ENCODE data around the gene LRRC23. TPM values are rescaled to one million over a fixed set of nuclear protein-coding genes. Genes with fewer than 3 reads are reported as not detected.
"Not testable (repeated sequence)": the region's sequence is repeated elsewhere in the genome, so short reads cannot be mapped to it uniquely, and the experiment has no call there.

LRRC23 gene
- total RNA-seq, 1 donor, result 7.6 TPM

DNA sequence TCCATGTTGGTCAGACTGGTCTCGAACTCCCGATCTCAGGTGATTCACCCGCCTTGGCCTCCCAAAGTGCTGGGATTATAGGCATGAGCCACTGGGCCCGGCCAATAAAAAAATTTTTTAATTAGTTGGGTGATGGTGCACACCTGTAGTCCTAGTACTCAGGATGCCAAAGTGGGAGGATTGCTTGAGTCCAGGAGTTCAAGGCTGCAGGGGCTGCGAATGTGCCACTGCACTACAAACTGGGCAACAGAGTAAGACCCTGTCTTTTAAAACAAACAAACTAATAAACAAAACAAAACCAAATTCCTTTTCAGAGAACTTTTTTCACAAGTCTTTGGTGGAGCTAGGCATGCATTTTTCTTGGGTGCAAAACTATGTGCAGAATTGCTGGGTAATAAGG lies 21.4 kb upstream of the LRRC23 start:
- H3K27ac ChIP-seq (ENCODE audit: low read depth, low read length), result no peak overlapping the region
- DNase-seq (ENCODE audit: insufficient read length, low spot score, missing footprints), result no peak
- H3K4me1 ChIP-seq (ENCODE audit: insufficient read depth, low read length), result no peaks in the 10 kb centered on the region
- H3K4me2 ChIP-seq (ENCODE audit: insufficient read depth, low read length), result no peak overlapping the region
- no peaks in the 10 kb centered on the region for H3K9me3 ChIP-seq (ENCODE audit: low read depth, low read length)
- no peak overlapping the region for H3K4me3 ChIP-seq (ENCODE audit: insufficient read depth, low read length)
- H3K27me3 ChIP-seq (ENCODE audit: insufficient read depth, low read length), result no peaks in the 10 kb centered on the region
- H3K79me2 ChIP-seq (ENCODE audit: insufficient read depth, low read length), result no peaks in the 10 kb centered on the region
- no peaks in the 10 kb centered on the region for H4K20me1 ChIP-seq (ENCODE audit: insufficient read depth, low read length)
- peaks cover 9% of the 10 kb centered on the region for H3K36me3 ChIP-seq (ENCODE audit: insufficient read depth, low read length)
- no peak overlapping the region for H2AFZ ChIP-seq (ENCODE audit: low read length)
- TF ChIP-seq, protein P1, sequence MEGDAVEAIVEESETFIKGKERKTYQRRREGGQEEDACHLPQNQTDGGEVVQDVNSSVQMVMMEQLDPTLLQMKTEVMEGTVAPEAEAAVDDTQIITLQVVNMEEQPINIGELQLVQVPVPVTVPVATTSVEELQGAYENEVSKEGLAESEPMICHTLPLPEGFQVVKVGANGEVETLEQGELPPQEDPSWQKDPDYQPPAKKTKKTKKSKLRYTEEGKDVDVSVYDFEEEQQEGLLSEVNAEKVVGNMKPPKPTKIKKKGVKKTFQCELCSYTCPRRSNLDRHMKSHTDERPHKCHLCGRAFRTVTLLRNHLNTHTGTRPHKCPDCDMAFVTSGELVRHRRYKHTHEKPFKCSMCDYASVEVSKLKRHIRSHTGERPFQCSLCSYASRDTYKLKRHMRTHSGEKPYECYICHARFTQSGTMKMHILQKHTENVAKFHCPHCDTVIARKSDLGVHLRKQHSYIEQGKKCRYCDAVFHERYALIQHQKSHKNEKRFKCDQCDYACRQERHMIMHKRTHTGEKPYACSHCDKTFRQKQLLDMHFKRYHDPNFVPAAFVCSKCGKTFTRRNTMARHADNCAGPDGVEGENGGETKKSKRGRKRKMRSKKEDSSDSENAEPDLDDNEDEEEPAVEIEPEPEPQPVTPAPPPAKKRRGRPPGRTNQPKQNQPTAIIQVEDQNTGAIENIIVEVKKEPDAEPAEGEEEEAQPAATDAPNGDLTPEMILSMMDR (IDR thresholded peaks at IDR 0.05; ENCODE audit: extremely low read depth, low read depth, low read length), result no peak

DNA sequence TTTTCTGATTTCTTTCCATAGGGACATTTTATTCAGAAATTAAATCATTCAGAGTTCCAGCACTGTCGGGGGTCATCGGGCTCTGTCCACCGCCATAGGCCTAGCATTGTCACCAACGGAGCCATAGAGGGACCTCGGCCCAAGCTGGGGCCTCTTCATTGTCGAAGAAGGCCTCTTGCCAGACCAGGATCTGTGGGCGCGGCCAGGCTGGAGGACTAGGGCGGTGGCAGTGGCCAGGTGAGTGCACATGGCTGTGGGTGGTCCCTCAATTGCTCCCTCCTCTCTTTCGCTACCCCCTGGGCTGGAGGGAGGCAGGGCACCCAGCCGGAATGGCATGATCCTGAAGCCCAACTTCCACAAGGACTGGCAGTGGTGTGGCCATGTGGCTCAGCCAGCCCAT lies 20.9 kb upstream of the LRRC23 start:
- Histone ChIP-seq H3K4me1 (ENCODE audit: insufficient read depth, low read length) (no peaks in the 10 kb centered on the region), H3K36me3 (ENCODE audit: insufficient read depth, low read length) (peaks cover 11% of the 10 kb centered on the region)
- TF ChIP-seq, protein P1 (IDR thresholded peaks at IDR 0.05; ENCODE audit: extremely low read depth, low read depth, low read length), result no peak

DNA sequence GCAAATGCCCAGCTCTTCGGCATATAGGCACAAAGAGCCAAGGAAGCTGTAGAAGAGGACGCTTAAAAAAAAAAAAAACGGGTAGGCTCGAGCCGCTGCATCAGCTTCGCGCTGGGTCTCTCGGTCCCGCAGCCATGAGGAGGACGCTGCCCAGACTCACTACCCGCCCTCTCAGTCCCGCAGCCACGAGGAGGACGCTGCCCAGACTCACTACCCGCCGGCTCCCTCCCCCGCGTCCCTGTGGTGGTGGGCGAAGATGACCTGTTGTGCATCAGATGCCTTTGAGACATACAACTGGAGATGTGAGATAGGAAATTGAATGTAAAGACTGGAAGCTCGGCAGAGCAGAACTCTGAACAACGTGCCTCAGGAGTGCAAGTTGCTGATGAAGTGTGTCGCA lies 20.1 kb upstream of the LRRC23 start:
- peaks cover 11% of the 10 kb centered on the region for H3K36me3 ChIP-seq (ENCODE audit: insufficient read depth, low read length)
- no peak overlapping the region for H2AFZ ChIP-seq (ENCODE audit: low read length)
- H4K20me1 ChIP-seq (ENCODE audit: insufficient read depth, low read length), result no peaks in the 10 kb centered on the region
- no peak overlapping the region for H3K4me3 ChIP-seq (ENCODE audit: insufficient read depth, low read length)
- H3K27ac ChIP-seq (ENCODE audit: low read depth, low read length), result no peak overlapping the region
- TF ChIP-seq, protein P1 (IDR thresholded peaks at IDR 0.05; ENCODE audit: extremely low read depth, low read depth, low read length), result no peak
- no peaks in the 10 kb centered on the region for H3K79me2 ChIP-seq (ENCODE audit: insufficient read depth, low read length)
- H3K27me3 ChIP-seq (ENCODE audit: insufficient read depth, low read length), result no peaks in the 10 kb centered on the region
- H3K4me2 ChIP-seq (ENCODE audit: insufficient read depth, low read length), result no peak overlapping the region
- no peak for DNase-seq (ENCODE audit: insufficient read length, low spot score, missing footprints)
- H3K9me3 ChIP-seq (ENCODE audit: low read depth, low read length), result no peaks in the 10 kb centered on the region
- H3K4me1 ChIP-seq (ENCODE audit: insufficient read depth, low read length), result no peaks in the 10 kb centered on the region

More for the DNA sequence above, 20.9 kb upstream of the LRRC23 start:
- no peaks in the 10 kb centered on the region for H3K79me2 ChIP-seq (ENCODE audit: insufficient read depth, low read length)
- DNase-seq (ENCODE audit: insufficient read length, low spot score, missing footprints), result no peak
- H3K9me3 ChIP-seq (ENCODE audit: low read depth, low read length), result no peaks in the 10 kb centered on the region
- no peaks in the 10 kb centered on the region for H3K27me3 ChIP-seq (ENCODE audit: insufficient read depth, low read length)
- H3K4me2 ChIP-seq (ENCODE audit: insufficient read depth, low read length), result no peak overlapping the region
- no peak overlapping the region for H3K4me3 ChIP-seq (ENCODE audit: insufficient read depth, low read length)
- no peak overlapping the region for H3K27ac ChIP-seq (ENCODE audit: low read depth, low read length)
- no peaks in the 10 kb centered on the region for H4K20me1 ChIP-seq (ENCODE audit: insufficient read depth, low read length)
- no peak overlapping the region for H2AFZ ChIP-seq (ENCODE audit: low read length)

DNA sequence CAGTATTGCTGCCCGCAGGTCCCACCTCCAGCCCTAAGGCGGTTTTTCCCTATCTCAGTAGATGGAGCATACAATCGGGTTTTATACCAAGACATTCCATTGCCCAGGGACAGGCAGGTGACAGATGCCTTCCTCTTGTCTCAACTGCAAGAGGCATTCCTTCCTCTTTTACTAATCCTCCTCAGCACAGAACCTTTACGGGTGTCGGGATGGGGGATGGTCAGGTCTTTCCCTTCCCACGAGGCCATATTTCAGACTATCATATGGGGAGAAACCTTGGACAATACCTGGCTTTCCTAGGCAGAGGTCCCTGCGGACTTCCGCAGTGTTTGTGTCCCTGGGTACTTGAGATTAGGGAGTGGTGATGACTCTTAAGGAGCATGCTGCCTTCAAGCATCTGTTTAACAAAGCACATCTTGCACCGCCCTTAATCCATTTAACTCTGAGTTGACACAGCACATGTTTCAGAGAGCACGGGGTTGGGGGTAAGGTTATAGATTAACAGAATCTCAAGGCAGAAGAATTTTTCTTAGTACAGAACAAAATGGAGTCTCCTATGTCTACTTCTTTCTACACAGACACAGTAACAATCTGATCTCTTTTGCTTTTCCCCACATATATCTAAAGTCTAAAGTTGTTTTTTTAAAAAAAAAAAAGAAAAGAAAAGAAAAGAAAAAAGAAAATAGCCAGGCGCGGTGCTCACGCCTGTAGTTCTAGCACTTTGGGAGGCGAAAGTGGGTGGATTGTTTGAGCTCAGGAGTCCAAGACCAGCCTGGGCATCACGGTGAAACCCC lies 18.2 kb upstream of the LRRC23 start:
- not testable (repeated sequence) for H3K4me3 ChIP-seq (ENCODE audit: insufficient read depth, low read length); DNase-seq (ENCODE audit: insufficient read length, low spot score, missing footprints); H3K9me3 ChIP-seq (ENCODE audit: low read depth, low read length); H3K79me2 ChIP-seq (ENCODE audit: insufficient read depth, low read length); H2AFZ ChIP-seq (ENCODE audit: low read length); H3K27ac ChIP-seq (ENCODE audit: low read depth, low read length); H3K4me2 ChIP-seq (ENCODE audit: insufficient read depth, low read length); H4K20me1 ChIP-seq (ENCODE audit: insufficient read depth, low read length); H3K4me1 ChIP-seq (ENCODE audit: insufficient read depth, low read length); H3K27me3 ChIP-seq (ENCODE audit: insufficient read depth, low read length)
- peaks cover 11% of the 10 kb centered on the region for H3K36me3 ChIP-seq (ENCODE audit: insufficient read depth, low read length)
